Dermis blood vessel endothelial cell (primary cell): ENCODE data around the gene EPS8. TPM values are rescaled to one million over a fixed set of nuclear protein-coding genes. Genes with fewer than 3 reads are reported as not detected.
"Not testable (repeated sequence)": the region's sequence is repeated elsewhere in the genome, so short reads cannot be mapped to it uniquely, and the experiment has no call there.

Experiments
- DNase-seq: peaks from one replicate; pipeline ENCODE4 v3.0.0; 2010
- total RNA-seq: library from RNA; depleted of rRNA; stranded (reverse); fragments of >200 nt; gene quantifications from 2 replicates; pipeline ENCODE4 v1.2.3, GENCODE V29; 2014

Gene EPS8
- total RNA-seq, 1 donor from 2014 or later: 14.1 TPM

DNA sequence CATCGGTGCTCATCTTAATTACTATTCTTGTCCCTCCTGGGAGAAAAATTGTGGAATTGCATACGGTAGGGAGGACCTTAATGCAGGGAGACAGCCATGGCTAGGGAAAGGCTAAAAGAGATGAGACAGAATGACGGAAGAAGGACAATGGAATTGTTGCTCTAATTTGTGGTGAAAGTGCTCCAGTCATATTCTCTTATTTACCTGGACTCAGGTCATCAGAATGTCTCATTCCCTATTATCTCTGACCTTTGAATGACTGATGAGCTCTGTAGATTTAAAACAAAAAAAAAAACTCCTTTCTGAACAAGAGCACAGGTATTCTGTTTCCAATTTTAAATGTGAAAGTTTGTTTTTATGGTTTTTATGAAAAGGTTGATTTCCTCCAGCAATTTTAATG, 8.6 kb upstream of the EPS8 start:
- no peak for DNase-seq

DNA sequence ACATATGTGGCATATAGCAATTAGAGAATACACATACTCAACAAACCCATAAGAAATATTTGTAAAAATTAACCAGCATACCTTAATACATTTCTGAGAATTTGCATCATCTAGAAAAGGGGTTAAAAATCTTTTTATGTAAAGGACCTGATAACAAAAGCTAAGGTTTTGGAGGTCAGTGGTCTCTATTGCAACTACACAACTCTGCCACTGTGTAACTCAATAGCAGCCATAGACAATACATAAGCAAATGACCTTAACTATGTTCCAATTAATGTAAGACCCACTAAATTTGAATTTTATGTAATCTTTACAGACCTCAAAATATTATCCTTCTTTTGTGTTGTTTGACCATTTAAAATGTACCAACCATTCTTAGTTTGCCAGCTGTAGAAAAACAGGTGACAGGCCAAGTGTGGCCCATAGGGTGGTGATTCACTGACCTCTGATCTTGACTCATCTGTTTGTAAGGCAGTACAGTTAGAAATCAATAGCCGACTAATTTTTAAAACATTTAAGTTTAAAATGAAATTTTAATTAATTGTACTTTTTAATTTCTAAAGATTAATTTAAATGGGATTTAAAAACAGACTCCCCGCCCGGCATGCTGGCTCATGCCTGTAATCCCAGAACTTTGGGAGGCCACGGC, 7.4 kb upstream of the EPS8 start:
- peak; percentile 26 for DNase-seq

DNA sequence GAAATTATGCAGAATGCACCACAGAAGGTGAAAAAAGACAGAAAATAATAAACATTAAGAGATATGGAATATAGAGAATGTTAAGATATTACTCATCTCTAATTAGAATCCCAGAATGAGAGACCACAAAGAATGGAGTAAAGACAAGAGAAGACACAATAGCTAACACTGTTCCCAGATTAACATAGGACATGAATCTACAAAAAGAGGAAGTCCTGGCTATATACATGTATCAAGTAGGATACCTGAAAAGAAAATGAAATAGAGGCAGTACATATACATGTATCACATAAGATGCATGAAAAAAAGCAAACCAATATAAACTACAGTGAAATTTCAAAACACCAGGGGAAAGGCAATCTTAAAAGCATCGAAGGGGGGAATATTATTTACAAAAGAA, 5.6 kb upstream of the EPS8 start:
- no peak for DNase-seq

DNA sequence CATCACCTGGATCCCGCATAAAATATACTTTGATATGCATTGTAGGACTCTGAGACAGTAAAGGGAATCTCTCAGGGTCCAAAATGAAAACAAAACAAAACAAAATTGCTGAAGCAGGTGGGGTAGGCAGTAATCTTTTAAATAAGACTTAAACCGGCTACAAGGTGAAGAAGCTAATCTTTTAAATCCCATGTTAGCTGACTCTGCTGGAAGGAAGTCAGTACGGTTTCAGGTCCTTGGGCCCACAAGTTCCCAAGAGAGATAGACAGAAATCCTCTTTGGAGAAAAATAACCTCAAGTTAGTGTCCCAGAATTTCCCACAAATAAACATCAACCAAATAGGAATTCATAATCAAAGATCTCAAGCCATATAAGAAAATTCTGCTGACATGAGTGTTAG, 5.0 kb upstream of the EPS8 start:
- no peak for DNase-seq

DNA sequence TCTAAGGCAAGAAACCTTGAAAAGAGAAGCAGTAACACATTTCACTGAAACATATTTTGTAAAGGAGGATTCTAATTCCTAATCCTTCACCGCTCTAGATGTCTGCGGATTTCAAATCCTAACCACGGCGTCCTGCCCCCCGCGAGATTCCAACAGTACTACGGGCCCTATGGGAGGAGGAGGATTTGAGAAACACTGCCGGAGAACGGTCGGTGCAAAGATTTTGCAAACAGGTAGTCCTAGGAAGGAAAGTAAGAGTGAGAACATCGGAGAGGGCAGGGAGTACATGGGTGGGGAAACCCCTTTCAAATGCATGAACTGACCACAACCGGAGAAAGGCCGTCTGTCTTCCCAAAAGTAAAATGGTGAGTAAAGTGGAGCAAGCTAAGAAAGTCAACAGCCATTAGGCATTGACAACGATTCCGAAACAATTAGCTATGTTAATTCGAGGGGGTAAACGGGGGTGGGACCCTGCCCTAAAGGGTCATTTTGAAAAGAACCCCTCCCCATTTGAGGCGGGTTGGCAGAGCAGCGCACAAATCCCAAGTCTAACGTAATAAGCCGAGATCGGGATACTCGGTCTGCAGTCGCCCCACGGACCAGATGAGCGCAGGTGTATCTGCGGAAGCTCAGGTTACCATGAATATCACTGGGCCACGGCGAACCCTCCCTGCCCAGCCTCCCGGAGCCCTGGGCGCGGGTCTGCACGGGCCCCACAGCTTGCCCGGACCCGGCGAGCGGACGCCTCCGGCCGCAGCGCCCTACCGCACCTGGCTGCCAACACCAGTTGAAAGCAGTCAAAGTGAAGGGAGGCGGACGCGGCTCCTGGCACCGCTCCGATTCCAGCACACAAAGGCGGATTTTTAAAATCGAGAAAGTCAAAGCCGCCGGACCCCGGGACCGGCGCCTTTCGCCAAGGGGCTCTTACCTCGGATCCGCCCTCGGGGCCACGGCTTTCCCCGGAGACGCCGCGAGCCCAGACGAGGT, 662 bp downstream of the EPS8 start:
- DNase-seq: peak; percentile 55

DNA sequence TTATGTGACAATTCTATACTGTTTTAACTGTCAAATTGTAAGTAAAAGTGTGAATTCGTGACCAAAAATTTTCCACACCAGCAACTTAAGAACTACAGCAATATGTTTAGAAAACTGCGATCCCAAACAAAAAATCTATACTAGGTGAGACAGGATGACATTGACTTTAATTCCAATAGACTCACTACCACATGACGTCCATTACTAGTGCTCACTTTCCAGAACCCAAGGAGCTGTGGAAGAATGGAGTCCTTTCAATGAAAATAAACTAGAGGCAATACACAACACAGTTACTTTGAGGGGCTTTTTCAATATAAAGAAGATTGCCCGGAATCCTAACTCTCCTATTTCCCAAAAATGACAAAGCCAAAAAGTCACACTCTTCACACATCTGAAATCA, 1.4 kb downstream of the EPS8 start:
- DNase-seq: peak; percentile 1

DNA sequence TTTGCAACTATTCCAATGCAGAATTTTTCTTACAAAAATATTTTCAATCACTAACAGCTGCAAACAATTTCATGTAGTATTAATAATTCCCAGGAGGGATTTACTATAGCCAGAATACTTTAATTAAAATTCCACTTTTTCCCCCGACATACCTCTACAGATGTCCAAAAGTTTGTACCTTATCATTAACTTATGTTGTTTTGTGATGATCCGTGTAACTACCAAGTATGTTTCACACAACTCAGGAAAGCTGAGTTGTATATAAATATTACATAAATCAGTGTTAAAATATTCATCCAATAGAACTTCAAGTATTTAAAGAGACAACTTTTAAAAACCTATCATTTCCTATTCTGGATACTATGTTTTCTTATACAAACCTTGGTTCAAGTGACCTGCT, 2.4 kb downstream of the EPS8 start:
- no peak for DNase-seq

DNA sequence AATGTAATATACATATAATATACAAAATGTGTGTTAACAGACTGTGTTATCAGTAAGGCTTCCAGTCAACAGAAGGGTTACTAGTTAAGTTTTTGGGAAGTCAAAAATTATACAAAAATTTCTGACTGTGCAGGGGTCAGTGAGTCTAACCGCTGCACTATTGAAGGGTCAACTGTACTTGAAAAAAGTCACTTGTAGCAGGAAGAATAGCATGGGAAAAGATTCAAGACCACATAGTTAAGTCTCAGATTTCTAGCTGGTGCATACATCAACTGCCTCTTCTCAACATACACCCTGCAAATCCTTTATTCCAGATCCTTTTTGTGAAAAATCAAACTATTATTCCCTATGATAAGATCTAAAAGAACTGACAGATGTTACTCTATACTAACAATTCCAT, 5.9 kb downstream of the EPS8 start:
- no peak for DNase-seq

DNA sequence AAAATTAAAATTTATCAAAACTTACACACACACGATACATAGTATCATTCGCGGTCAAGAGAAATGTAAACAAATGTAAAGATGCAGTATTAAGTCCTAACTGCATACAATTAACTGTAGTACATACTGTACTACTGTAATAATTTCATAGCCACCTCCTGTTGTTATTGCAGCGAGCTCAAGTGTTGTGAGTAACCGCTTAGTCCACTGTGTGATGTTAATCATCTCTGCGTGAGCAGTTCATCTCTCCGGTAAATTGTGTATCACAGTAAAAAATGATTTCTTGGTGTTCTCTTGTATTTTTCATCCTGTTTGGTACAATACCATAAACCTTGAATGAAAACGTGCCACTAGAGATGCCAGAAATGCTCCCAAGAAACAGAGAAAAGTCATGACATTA, 6.5 kb downstream of the EPS8 start:
- no peak for DNase-seq

DNA sequence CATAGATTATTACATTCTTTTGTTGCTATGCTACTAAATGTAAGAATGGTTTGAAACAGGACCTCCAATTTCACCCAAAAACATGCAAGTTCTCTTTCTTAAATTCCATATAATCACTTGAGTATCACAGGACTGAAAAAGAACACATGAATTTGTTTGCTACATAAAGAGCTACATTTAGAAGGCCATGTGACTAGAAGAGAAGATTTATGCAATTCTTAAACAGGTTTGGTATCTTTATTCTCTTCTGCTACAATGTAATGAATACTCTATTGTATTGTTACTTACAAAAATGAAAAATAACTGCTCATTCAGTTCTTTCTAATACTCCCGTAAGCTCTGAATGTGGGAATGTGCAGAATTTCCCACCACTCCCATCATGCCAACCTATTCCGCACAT, 9.3 kb downstream of the EPS8 start:
- no peak for DNase-seq

DNA sequence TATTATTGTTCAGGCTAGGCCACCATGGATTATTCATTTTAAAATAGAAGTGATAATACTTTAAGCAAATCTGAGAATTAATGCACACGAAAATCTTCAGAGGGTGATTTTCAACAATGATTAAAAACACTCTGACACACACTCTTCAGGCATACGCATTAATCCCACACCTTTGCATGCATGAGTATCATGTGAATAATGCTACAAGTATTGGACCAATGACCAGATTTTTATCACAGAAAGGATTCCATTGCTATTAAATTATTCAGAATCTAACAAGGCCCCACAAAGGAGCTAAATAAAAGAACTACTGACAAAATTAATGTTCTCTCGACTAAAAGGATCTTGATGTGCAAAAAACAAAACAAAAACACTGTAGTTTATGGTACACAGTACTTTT, 11.1 kb downstream of the EPS8 start:
- DNase-seq: no peak

DNA sequence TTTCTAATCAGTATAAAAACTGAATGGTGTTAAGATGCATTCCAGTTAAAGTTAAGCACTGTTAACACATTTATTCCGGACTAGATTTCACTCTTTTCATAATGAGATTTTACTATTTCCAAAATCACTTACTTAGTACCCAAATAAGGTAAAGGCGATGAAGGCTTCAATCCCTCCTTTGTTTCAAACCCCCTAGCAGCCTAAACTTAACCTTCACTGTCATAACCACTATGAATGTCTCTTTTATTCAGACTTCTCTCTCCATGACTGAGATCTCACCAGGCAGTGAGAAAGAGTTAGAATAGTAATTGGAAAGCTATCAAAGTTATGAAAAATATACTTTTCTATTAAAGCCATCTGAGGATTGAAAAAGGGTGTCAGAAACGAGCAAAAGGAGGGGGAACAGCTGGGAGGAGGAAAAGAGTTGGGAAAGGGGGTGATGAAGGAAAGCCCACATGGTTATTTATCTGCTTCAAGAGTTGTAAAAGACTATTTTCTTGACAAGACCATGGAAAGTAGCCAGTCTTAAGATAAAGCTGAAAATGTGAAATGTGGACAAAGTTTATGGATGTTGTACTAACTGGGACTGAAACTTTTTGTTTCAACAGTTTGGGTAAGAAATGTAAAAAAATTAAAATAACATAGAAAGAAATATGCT, 11.7 kb downstream of the EPS8 start:
- no peak for DNase-seq

DNA sequence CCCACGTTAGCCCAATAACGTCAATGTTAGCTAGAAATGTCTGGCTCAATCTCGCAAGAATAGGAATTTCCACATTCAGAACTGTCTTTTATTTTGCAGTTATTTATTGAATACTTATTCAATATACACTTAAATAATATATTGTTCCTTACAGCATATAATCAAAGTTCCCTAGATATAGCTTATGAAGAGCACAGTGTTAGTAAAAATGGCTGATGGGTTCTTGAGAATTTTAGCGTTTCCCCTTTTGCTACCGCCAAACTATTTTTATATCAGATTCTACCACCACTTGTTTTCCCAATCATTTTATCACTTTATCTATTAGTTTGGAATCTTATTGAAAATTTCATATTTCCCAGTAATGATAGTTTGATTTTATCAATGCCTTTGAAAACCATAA, 12.7 kb downstream of the EPS8 start:
- no peak for DNase-seq

DNA sequence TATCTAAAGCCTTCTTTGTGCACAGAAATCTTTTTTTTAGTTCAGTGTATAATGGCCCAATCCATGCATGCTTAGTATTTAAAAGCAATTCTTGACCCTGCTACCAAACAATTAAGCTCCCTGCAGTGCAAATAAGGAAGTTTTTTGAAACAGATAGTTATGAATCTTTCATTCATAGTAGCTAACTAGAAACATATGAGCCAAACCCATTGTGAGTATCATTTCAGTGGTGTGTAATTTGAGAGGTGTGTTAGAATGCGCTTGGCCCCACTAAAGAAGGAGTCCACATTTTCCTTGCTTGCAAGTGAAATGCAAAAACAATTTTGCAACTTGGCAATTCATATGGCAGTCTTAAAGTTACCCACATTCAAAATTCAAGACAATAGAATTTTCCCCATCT, 14.4 kb downstream of the EPS8 start:
- DNase-seq: no peak

DNA sequence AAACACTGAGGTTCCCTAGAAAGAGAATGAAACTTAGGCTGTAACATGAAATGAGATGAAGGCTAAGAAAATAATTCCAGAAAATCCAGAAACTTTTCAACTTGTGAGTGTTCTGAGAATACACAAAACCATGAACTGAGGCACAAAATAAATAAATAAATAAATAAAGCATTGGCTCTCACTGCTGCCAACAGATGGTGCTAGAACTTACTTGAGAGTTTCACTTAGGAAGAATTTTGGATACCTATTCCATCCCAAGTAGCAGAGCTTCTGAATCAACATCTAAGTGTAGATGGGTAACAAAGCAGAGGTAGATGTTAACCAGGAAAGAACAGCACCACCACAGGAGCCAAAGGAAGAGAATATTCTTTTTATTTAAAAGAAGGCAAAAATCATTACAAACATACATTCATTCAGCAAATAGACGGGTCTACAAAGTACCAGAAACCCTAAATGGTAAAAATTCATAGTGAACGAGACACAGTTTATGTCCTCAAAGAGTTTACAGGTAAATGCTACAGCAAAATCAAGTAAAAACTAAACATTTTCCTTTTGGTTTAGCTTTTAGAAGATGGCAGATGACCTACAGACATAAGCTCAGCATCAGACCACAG, 16.7 kb downstream of the EPS8 start:
- peak; percentile 41 for DNase-seq

DNA sequence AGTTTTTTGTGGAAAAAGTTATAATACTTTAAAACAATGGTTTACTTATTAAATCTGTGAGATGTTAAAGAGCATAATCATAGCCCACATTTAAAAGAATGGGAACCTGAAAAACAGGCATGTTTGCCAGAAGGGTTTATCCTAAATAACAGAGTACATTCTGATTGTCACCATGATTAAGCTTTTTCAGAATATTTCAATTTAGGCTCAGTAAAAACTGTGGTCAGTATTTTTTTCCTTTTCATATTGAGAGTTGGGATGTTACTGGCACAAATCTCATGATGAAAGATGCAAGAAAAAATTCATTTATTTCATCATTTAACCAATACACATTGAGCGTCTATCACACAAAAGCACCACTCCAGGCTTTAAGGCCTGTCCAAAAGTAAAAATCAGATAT, 18.6 kb downstream of the EPS8 start:
- no peak for DNase-seq

DNA sequence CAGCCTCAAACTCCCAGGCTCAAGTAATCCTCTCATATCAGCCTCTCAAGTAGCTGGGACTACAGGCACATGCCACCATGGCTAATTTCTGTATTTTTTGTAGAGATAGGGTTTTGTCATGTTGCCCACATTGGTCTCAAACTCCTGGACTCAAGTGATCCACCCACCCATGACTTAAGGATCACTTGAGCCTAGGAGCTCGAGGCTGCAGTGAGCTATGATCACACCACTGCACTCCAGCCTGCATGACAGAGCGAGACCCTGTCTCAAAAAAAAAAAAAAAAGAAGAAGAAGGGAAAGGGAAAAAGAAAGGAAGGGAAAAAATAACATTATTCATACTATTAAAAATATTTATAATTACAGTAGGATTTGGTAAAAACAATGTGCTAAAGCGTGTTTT, 19.2 kb downstream of the EPS8 start:
- no peak for DNase-seq

DNA sequence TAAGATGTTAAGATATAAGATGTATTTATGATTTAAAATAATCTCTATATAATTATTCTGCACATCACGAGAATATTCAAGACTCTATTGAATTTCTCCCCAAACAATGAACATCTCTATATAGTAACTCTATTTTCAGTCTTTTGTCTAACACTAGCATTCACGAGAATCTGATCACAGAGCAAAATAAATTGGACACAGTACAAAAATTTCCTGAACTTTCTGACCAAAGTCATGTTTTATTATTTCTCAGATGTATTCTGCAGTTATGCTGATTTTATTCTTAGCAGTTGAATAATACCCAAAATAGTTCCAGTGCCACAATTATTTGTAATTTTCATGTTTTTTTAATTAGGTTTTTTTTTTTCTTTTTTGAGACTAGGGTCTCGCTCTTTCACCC, 19.6 kb downstream of the EPS8 start:
- DNase-seq: no peak

DNA sequence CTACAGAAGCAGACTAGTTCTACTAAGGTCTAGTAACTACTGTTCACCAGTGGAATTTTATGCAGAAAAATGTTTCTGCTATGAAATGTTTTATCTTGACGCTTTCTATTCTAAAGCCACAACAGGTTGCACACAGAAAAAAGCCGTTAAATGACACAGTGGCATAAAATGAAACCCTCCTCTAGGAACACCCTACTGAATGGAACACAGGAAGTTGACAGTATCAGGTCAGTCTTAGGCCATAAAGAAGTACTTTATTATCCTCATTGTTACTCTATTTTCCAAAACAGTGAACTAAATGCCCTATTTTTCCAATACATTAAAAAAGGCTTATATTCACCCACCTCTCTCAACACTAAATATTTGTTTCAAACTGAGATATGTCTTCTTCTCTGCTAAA, 21.9 kb downstream of the EPS8 start:
- DNase-seq: peak; percentile 5

DNA sequence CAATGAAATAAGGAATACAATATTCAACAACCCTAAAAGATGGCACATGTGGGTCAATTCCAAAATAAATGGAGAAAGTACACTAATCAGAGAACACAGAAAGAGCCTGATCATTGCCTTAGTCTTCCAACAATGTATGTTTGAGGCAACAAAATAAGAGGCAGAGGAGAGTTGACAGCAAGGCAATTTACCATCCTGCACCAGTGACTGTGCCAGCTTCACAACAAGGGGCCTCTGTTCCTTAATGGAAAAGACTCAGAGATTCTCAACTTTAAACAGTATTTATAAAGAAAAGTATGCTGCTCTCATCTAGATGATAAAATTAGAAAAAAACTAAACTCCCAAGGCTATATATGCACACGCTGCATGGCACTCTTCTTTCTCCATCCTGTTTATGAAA, 25.9 kb downstream of the EPS8 start:
- DNase-seq: no peak

DNA sequence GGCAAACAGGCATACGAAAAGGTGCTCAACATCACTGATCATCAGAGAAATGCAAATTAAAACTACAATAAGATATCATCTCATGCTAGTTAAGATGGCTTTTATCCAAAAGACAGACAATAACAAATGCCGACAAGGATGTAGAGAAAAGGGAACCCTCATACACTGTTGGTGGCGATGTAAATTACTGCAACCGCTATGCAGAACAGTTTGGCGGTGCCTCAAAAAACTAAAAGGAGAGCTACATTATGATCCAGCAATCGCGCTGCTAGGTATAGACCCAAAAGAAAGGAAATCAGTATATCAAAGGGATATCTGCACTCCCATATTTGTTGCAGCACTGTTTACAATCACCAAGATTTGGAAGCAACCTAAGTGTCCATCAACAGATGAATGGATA, 27.0 kb downstream of the EPS8 start:
- DNase-seq: not testable (repeated sequence)

DNA sequence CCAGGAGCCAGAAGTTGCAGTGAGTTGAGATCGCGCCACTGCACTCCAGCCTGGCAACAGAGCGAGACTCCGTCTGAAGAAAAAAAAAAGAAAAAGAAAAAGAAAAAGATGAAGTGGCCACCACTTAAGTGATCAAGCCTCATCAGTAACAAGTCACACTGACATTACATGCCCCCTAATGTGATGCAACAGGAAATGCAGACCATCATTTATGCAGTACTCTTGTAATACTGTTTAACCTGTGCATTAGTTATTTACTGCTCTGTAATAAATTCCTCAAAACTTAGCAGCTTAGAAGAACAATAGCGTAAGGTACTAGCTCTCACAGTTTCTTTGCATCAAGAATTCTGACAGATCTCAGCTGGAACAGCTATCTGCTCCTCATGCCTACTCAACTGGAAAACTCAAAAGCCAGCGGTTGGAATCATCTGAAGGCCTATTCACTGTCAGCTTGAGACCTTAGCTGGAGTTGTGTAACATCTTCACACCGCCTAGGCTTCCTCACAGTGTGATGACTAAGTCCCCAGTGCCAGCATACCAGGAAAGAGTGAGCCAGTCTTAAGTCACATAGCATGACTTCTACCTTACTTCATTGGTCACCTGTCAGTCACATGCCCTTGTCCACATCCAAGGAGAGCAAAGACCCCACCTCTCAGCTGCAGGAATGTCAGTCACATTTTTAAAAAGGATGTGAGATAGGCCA, 31.5 kb downstream of the EPS8 start:
- DNase-seq: peak; percentile 23

DNA sequence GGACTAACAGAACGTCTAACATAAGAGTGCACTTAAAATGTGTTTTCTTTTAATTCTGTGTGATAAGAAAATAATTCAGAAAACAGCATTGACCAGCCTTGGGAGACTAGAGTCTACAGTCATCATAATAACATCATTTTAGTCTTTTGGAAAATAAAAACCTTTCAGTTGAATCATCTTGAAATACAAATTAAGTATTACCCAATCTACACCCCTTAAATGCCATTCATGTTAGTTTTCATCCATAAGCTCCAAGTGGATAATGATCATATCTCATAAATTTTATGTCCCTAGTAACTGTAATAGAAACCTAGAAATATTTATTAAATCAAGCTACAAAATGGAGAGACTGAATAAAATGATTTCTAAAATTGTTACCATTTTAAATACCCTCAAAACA, 32.4 kb downstream of the EPS8 start:
- DNase-seq: no peak
